GM21619 (cell line): ENCODE measurements around the gene PTPRC.

ENCODE experiments used
- ATAC-seq: cut with Tn5 transposase; IDR thresholded peaks from one replicate; pipeline ENCODE4 v1.9.1; 2021; ENCODE audit not compliant: unreplicated experiment

The PTPRC gene

GRCh38 chr1:198620951-198621824, 17.7 kb upstream of the PTPRC start:
- ATAC-seq: peak; percentile 70

DNA sequence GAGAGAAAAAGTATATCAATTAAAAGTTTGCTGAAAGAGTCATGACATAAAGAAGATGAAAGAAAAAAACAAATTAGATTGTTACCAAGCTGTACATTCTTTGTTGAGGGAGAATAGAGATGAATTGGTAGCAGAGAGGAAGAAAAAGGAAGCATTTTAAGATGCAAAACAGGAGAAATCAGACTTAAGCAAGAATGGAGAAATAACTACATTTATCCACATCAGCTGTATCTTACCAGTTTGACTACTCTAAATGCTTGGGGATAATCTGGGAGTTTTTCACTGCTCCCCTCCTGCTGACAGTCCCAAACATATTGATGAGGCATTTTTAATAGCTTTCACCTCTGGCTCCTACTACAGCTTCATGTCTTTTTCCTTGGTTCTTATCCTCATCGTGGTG, 16.8 kb upstream of the PTPRC start:
- no peak for ATAC-seq

- peak; percentile 27 for ATAC-seq
Measured at GRCh38 chr1:198623752-198624647, 14.8 kb upstream of the PTPRC start.

- no peak for ATAC-seq
Measured at GRCh38 chr1:198624648-198624980, 14.2 kb upstream of the PTPRC start.

DNA sequence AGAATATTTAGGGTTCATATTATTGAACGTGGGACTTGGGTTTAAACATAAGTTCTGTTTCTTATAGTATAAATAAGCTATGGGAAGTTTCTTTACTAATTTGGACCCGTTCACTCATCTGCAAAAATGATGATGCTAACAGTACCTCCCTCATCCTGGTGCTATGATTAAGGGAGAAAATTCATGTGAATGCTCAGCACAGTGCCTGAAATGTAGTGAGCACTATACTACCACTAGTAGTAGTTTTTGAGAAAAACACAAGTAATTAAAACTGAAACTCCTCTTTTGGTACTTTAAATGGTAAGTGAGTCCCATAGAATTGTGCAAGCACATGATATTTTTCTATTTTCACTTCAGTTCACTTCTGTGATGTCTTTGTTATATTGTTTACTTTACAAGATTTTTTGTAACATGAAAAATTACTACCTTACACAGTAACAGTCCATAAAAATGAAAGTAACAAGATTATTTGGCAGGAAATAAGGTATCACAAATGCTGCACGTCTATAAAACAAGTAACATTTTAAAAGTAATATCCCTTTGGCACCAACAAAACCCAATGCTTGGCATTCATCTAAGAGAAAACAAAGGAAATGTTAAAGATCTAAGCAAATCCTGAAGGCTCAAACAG, 11.3 kb upstream of the PTPRC start:
- ATAC-seq: no peak

- ATAC-seq: no peak
Measured at GRCh38 chr1:198628067-198628455, 10.8 kb upstream of the PTPRC start.

GRCh38 chr1:198629610-198630009, 9.2 kb upstream of the PTPRC start:
- ATAC-seq: no peak

DNA sequence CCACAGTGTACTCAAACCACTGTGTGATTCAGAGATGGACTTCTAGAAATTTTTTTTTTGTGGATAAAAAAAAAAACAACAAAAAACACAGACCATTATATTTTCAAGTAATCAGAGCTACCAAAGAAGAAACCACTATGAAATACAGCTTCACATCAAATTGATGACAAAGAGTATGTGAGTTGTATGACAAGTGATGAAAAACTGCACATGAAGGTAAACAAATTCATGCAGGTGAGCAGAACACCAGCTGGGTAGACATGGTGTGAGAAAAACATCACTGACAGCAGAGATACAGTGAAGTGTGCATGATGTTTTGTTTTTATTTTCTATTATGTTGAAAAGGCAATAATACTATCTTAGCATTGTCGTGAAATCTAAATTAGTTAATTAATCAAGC, 8.0 kb upstream of the PTPRC start:
- no peak for ATAC-seq

- ATAC-seq: no peak
Measured at GRCh38 chr1:198631292-198631691, 7.5 kb upstream of the PTPRC start.

DNA sequence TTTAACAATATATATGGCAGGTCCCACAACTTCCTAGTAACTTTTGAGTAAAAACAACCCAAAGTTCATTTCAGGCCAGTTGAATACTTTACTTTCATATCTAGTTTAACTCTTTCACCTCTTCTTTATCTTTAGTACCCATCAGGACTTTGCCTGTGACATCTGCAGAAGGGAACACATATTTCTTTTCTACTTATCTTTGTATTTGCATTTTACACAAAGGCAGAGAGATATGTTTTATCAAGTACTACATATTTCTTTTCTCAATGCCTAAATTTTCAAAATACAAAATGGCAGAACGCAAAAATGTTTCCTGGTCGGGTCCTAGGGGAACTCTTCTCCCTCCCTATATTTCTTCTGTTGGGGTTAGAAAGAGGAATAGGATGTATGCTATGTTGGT, 6.8 kb upstream of the PTPRC start:
- ATAC-seq: no peak

DNA sequence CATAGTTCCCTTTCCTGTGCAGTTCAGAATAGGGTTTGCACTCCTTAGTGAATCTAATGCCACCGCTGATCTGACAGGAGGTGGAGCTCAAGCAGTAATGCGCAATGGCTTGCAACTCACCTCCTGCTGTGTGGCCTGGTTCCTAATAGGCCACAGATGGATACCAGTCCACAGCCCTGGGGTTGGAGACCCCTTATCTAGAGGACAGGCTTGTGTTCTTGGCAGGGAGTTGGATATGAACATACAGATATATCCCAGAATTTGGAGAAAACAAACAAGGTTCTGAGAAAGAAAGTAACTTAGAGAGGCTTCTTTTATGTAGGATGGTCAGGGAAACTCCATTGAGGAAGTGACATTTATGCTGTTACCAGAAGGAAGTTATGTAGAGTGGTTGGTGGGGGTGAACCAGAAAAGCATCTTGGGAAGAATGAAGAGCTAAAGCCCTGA, 5.1 kb upstream of the PTPRC start:
- no peak for ATAC-seq

- ATAC-seq: no peak
Measured at GRCh38 chr1:198635964-198636363, 2.9 kb upstream of the PTPRC start.

DNA sequence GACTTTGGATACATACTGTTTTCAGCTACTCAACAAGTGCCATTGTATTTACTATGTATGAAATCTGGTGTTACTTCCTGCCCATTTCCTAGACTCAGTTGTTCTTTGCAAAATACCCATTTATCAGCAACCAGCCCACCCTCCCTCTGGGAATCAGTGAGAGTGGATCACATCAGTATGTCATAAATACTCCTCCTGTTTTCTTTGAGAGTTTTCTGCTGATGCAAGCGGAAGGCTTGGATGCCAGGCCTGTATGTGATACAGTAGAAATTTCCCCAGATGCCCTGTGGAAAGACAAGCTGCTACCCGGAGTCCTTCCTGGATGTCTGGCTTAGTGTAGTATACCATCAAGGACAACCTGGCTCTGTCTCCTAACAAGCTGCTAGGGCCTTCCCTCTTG, 2.4 kb upstream of the PTPRC start:
- ATAC-seq: no peak

DNA sequence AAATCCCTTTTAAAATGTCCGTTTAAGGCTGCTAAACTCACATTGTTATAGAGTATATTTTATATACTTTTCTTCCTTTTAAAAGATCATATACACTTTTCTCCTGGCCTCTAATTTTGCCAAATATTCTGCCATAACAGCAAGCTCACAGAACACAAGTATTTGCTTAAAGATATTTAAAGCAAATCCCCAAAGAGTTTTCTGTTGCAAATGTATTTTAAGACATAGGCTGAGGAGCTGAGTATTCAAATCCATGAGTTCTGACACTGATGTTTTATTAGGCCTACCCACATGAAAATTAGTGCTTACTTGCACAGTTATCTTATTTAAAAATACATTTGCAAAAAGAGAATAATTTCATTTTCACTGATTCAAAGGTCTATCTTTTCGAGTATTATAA, 1.7 kb upstream of the PTPRC start:
- no peak for ATAC-seq

GRCh38 chr1:198637916-198638437, 863 bp upstream of the PTPRC start:
- no peak for ATAC-seq

DNA sequence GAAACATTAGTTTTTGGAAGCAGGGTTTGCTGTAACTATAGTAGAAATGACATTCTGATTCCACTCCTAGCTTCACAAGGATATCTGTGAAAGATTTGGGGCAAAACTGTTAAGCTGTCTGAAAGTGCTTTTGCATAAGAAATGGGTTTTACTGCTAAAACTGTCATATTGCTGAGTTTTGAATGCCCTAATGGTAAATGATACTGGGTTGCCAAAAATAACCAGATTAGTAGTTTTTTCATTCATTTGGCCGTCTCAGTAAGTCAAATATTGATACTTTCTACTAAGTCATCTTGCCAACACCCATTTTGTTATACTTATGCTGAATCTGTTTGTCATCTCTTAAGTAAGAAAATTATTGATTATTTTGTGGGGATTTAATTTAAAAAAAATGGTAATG, 399 bp upstream of the PTPRC start:
- ATAC-seq: peak; percentile 21

DNA sequence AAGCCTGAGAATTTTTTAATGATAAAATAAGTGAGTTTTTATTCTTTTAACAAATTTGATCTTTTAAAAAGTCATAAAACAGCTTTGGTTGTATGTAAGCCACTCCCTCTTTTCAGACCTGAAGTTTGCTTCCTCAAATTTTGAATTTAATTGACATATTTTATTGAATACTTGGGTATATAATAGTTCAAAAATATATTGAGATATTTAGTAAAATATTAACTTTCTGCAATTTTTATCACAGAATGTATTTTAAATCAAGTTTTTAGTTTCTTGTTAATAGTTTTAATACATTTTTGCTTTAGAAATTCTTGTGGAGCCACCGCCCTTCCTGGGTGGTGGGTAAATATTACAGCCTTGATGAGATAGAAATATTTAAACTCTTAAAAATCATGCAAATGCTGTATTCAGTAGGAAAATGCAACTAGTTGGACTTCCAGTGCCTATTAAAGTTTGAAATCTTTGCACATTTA, 867 bp downstream of the PTPRC start:
- ATAC-seq: no peak

DNA sequence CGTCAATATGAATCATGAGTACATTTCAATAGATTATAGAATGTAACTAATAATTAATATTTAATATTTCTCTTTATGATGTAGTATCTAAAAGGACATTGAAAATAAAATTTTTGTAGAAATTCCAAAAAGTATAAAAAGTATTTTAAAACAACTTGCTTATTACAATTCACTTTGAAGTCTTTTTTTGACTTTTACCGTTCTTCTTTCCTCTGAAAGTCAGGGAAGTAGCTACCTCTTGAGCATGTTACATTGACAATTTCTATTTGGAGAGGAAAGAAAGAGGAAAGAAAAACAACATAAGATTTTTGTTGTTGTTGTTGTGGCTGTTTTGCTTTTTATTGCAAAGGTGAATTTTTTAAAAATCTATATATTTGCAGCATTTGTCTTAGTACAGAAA, 1.3 kb downstream of the PTPRC start:
- ATAC-seq: no peak

- peak; percentile 45 for ATAC-seq
Measured at GRCh38 chr1:198641501-198641900, 2.7 kb downstream of the PTPRC start.

DNA sequence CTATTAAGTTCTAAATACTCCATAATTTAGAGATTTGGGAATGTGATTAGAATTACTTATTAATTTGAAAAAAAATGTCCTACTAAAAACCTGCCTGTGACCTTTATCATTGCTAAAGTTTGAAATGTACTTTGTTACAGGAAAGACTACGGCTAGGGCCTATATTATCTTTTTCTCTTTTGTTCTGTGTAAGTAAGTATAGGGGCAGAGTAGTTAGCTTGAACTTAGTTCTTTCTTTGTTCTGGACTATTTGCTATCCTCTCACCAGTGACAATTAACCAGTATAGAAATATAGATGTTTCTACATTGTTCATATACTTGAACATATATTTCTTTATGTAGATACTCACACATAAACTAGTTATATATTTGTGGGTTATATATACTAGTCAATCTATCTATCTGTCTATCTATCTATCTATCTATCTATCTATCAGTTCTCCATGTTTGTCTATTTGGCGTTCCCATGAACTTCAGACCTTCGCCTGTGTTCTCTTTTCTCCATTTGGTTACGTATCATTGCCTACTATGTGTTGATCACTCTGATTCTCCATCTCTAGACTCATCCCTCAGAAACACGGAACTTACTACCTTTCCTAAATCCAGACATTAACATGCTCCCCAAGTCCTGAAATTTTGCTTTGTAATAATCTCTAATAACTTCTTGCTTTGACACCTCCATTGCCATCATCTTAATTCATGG, 3.3 kb downstream of the PTPRC start:
- ATAC-seq: no peak

- no peak for ATAC-seq
Measured at GRCh38 chr1:198642983-198643382, 4.1 kb downstream of the PTPRC start.
